B cell (primary cell): ENCODE data around the gene FAM3A.
"Not testable (repeated sequence)": the region's sequence is repeated elsewhere in the genome, so short reads cannot be mapped to it uniquely, and the experiment has no call there.

ENCODE experiments used
- EZH2 ChIP-seq: IDR thresholded peaks from 2 replicates; pipeline ENCODE4 v1.6.1; 2012; ENCODE audit warnings: borderline replicate concordance, low read depth, mild to moderate bottlenecking, moderate library complexity, low read length; ENCODE audit not compliant: insufficient read depth, poor library complexity, severe bottlenecking
- TF ChIP-seq, protein P1 (sequence below): fragments of 200-600 bp; IDR thresholded peaks from one replicate; pipeline ENCODE4 v1.8.0; 2022; ENCODE audit warnings: antibody characterized with exemption, mild to moderate bottlenecking

GRCh38 chrX:154552112-154552806, 36.2 kb upstream of the FAM3A start:
- TF ChIP-seq, protein P1, sequence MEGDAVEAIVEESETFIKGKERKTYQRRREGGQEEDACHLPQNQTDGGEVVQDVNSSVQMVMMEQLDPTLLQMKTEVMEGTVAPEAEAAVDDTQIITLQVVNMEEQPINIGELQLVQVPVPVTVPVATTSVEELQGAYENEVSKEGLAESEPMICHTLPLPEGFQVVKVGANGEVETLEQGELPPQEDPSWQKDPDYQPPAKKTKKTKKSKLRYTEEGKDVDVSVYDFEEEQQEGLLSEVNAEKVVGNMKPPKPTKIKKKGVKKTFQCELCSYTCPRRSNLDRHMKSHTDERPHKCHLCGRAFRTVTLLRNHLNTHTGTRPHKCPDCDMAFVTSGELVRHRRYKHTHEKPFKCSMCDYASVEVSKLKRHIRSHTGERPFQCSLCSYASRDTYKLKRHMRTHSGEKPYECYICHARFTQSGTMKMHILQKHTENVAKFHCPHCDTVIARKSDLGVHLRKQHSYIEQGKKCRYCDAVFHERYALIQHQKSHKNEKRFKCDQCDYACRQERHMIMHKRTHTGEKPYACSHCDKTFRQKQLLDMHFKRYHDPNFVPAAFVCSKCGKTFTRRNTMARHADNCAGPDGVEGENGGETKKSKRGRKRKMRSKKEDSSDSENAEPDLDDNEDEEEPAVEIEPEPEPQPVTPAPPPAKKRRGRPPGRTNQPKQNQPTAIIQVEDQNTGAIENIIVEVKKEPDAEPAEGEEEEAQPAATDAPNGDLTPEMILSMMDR = not testable (repeated sequence)
- TF ChIP-seq EZH2 = not testable (repeated sequence)
